OCI-LY7 (cell line): ENCODE measurements around the gene HSD17B4.

Experiments
- EZH2phosphoT487 ChIP-seq: fragments of 200-600 bp; sonication (generic); IDR thresholded peaks from 2 replicates; pipeline ENCODE4 v1.6.1; 2018; ENCODE audit warnings: low read depth, borderline replicate concordance, mild to moderate bottlenecking, mixed run types, antibody characterized with exemption, low read length, moderate library complexity, mixed read lengths
- TF ChIP-seq, protein P1 (sequence below): fragments of 200-600 bp; sonication (generic); conservative IDR thresholded peaks from 2 replicates; pipeline ENCODE4 v1.5.1; 2014; ENCODE audit warnings: mild to moderate bottlenecking, antibody characterized with exemption, low read length, moderate library complexity, mixed read lengths

DNA sequence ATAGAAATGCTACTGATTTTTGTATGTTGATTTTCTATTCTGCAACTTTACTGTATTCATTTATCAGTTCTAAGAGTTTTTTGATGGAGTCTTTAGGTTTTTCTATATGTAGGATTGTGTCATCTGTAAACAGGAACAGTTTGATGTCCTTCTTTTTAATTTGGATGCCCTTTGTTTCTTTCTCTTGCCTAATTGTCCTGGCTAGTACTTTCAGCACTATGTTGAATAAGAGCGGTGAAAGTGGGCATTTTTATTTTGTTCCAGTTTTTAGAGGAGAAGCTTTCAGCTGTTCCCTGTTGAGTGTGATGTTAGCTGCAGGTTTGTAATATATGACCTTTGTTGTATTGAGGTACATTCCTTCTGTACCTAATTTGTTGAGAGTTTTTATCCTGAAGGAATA lies 13.3 kb downstream of the HSD17B4 start:
- TF ChIP-seq, protein P1, sequence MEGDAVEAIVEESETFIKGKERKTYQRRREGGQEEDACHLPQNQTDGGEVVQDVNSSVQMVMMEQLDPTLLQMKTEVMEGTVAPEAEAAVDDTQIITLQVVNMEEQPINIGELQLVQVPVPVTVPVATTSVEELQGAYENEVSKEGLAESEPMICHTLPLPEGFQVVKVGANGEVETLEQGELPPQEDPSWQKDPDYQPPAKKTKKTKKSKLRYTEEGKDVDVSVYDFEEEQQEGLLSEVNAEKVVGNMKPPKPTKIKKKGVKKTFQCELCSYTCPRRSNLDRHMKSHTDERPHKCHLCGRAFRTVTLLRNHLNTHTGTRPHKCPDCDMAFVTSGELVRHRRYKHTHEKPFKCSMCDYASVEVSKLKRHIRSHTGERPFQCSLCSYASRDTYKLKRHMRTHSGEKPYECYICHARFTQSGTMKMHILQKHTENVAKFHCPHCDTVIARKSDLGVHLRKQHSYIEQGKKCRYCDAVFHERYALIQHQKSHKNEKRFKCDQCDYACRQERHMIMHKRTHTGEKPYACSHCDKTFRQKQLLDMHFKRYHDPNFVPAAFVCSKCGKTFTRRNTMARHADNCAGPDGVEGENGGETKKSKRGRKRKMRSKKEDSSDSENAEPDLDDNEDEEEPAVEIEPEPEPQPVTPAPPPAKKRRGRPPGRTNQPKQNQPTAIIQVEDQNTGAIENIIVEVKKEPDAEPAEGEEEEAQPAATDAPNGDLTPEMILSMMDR = no peak
- TF ChIP-seq EZH2phosphoT487 = no peak
